H1 (cell line): ENCODE measurements around the gene FHAD1. TPM values are rescaled to one million over a fixed set of nuclear protein-coding genes. Genes with fewer than 3 reads are reported as not detected.

ENCODE experiments used
- CTCF ChIA-PET: fragments of 300-600 bp; sonication (Branson Sonifier 250); formaldehyde crosslinking; loops from one replicate; lab custom pipeline; 2021; ENCODE audit not compliant: partially characterized antibody; lab: Charles Lee
- POLR2A ChIA-PET: fragments of 300-600 bp; sonication (Branson Sonifier 250); formaldehyde crosslinking; loops from one replicate; lab custom pipeline; 2021; ENCODE audit warnings: inconsistent platforms; ENCODE audit not compliant: partially characterized antibody; lab: Charles Lee
- DNase-seq, 2 experiments: peaks; one replicate each; pipeline versions ENCODE4 v3.0.0 to v3.0.0-alpha.2; 2010 to 2022; ENCODE audit warnings: low spot score in 2 of 2, low read depth in 1 of 2, mixed read lengths in 1 of 2
- FAIRE-seq: peaks from 2 replicates; lab custom pipeline; 2011; peaks lifted over from hg19 to GRCh38; lab: Jason Lieb, UNC
- H2AFZ ChIP-seq: 2 replicates; pipeline ENCODE4 v1.8.1; 2012; ENCODE audit warnings: low read length, inconsistent platforms
- H2AK5ac ChIP-seq: 2 replicates; pipeline ENCODE4 v1.6.1; 2013; ENCODE audit warnings: low read depth, low read length
- H2BK120ac ChIP-seq: replicated peaks from 2 replicates; pipeline ENCODE3; 2013; ENCODE audit warnings: low read depth, low read length, inconsistent platforms
- H2BK12ac ChIP-seq: 2 replicates; pipeline ENCODE4 v1.6.1; 2013; ENCODE audit warnings: low read depth, low read length
- H2BK15ac ChIP-seq: 2 replicates; pipeline ENCODE4 v1.6.1; 2013; ENCODE audit warnings: low read length
- H2BK20ac ChIP-seq: 2 replicates; pipeline ENCODE4 v1.6.1; 2013; ENCODE audit warnings: low read length
- H2BK5ac ChIP-seq: 2 replicates; pipeline ENCODE4 v1.6.1; 2013; ENCODE audit warnings: low read depth, low read length
- H3K14ac ChIP-seq: 2 replicates; pipeline ENCODE4 v1.6.1; 2013; ENCODE audit warnings: inconsistent platforms; ENCODE audit not compliant: insufficient read length
- H3K18ac ChIP-seq: 2 replicates; pipeline ENCODE4 v1.6.1; 2013; ENCODE audit warnings: low read length; ENCODE audit errors: extremely low read depth
- H3K23ac ChIP-seq: 2 replicates; pipeline ENCODE4 v1.6.1; 2013; ENCODE audit warnings: inconsistent platforms; ENCODE audit not compliant: insufficient read length
- H3K23me2 ChIP-seq: 2 replicates; pipeline ENCODE4 v1.6.1; 2013; ENCODE audit warnings: low read depth, low read length
- H3K27ac ChIP-seq: 2 replicates; pipeline ENCODE4 v1.6.1; 2011; ENCODE audit warnings: low read depth, low read length, inconsistent platforms
- H3K27me3 ChIP-seq, 4 experiments: replicated peaks in 1 of 4; 1 replicate in 1 of 4; 2 replicates in 3 of 4; pipeline versions ENCODE4 v1.6.1 to v1.8.1; 2011 to 2013; ENCODE audit warnings: low read length in 3 of 4, mild to moderate bottlenecking in 3 of 4, inconsistent platforms in 2 of 4, mixed read lengths in 2 of 4, moderate library complexity in 1 of 4; ENCODE audit not compliant: control insufficient read depth in 3 of 4, insufficient read depth in 3 of 4; ENCODE audit errors: extremely low read depth in 1 of 4
- H3K36me3 ChIP-seq, 4 experiments: 2 replicates each; pipeline versions ENCODE4 v1.6.1 to v1.8.1; 2011 to 2013; ENCODE audit warnings: mild to moderate bottlenecking in 4 of 4, low read length in 3 of 4, moderate library complexity in 2 of 4, control low read depth in 1 of 4, inconsistent platforms in 1 of 4; ENCODE audit not compliant: insufficient read depth in 4 of 4, control insufficient read depth in 2 of 4
- H3K4ac ChIP-seq: replicated peaks from 2 replicates; pipeline ENCODE3; 2013; ENCODE audit warnings: low read length, low read depth, mixed read lengths, inconsistent platforms; ENCODE audit not compliant: insufficient read length
- H3K4me1 ChIP-seq, 4 experiments: replicated peaks in 1 of 4; 1 replicate in 1 of 4; 2 replicates in 3 of 4; pipeline versions ENCODE4 v1.6.1 to v1.8.1; 2011 to 2013; ENCODE audit warnings: low read length in 3 of 4, inconsistent platforms in 2 of 4, mixed read lengths in 1 of 4; ENCODE audit not compliant: insufficient read depth in 4 of 4, control insufficient read depth in 3 of 4
- H3K4me2 ChIP-seq, 2 experiments: 2 replicates each; pipeline versions ENCODE4 v1.6.1 to v1.8.1; 2011 to 2013; ENCODE audit warnings: low read depth in 2 of 2, low read length in 2 of 2, control low read depth in 1 of 2, inconsistent platforms in 1 of 2, mild to moderate bottlenecking in 1 of 2; ENCODE audit not compliant: insufficient read depth in 1 of 2
- H3K4me3 ChIP-seq, 4 experiments: fragments of 200-600, 300-600 bp in 1 of 4; sonication (generic), shearing (Covaris generic), sonication (Bioruptor Twin) in 1 of 4; 2 replicates each; pipeline versions ENCODE4 v1.5.1 to v1.8.1; 2011 to 2016; ENCODE audit warnings: low read length in 4 of 4, low read depth in 3 of 4, control low read depth in 2 of 4, inconsistent platforms in 2 of 4, mild to moderate bottlenecking in 2 of 4, mixed read lengths in 1 of 4, moderate library complexity in 1 of 4; ENCODE audit not compliant: insufficient read depth in 2 of 4; ENCODE audit errors: extremely low read depth in 1 of 4
- H3K56ac ChIP-seq: replicated peaks from 2 replicates; pipeline ENCODE3; 2013; ENCODE audit warnings: low read depth, mild to moderate bottlenecking, mixed read lengths, low read length, inconsistent platforms; ENCODE audit not compliant: insufficient read length
- H3K79me1 ChIP-seq: 2 replicates; pipeline ENCODE4 v1.6.1; 2013; ENCODE audit warnings: low read depth, low read length, control low read depth
- H3K79me2 ChIP-seq, 2 experiments: 2 replicates each; pipeline versions ENCODE4 v1.6.1 to v1.8.1; 2012 to 2013; ENCODE audit warnings: low read length in 2 of 2, mild to moderate bottlenecking in 2 of 2, inconsistent platforms in 1 of 2; ENCODE audit not compliant: insufficient read depth in 2 of 2, control insufficient read depth in 1 of 2
- H3K9ac ChIP-seq, 4 experiments: replicated peaks in 1 of 4; 1 replicate in 1 of 4; 2 replicates in 3 of 4; pipeline versions ENCODE4 v1.6.1 to v1.8.1; 2011 to 2013; ENCODE audit warnings: low read depth in 3 of 4, low read length in 3 of 4, control low read depth in 2 of 4, mild to moderate bottlenecking in 2 of 4, moderate library complexity in 2 of 4, inconsistent platforms in 1 of 4; ENCODE audit errors: extremely low read depth in 1 of 4
- H3K9me3 ChIP-seq, 2 experiments: 2 replicates each; pipeline versions ENCODE4 v1.6.1 to v1.8.1; 2012 to 2013; ENCODE audit warnings: mild to moderate bottlenecking in 2 of 2, moderate library complexity in 2 of 2, control low read depth in 1 of 2, inconsistent platforms in 1 of 2, low read depth in 1 of 2, low read length in 1 of 2, mixed read lengths in 1 of 2; ENCODE audit not compliant: insufficient read depth in 2 of 2
- H4K20me1 ChIP-seq, 2 experiments: replicated peaks in 1 of 2; 2 replicates each; pipeline versions ENCODE3 to v1.8.1; 2011 to 2013; ENCODE audit warnings: inconsistent platforms in 2 of 2, low read length in 2 of 2, mild to moderate bottlenecking in 1 of 2; ENCODE audit not compliant: insufficient read depth in 2 of 2, control insufficient read depth in 1 of 2
- H4K5ac ChIP-seq: 2 replicates; pipeline ENCODE4 v1.6.1; 2013; ENCODE audit warnings: low read length, low read depth, mixed read lengths, inconsistent platforms; ENCODE audit not compliant: insufficient read length
- H4K8ac ChIP-seq: 2 replicates; pipeline ENCODE4 v1.8.0; 2013; ENCODE audit warnings: mild to moderate bottlenecking, moderate library complexity, low read length, inconsistent platforms; ENCODE audit not compliant: insufficient read depth; ENCODE audit errors: extremely low read depth
- H4K91ac ChIP-seq: replicated peaks from 2 replicates; pipeline ENCODE3; 2013; ENCODE audit warnings: low read length, mixed read lengths, inconsistent platforms; ENCODE audit not compliant: insufficient read length
- CBX5 ChIP-seq: fragments of 300-800, 300-1000 bp; sonication (generic); IDR thresholded peaks from 2 replicates; pipeline ENCODE4 v1.7.1; 2016; ENCODE audit warnings: antibody characterized with exemption, low read length, low read depth
- NRF1 ChIP-seq: IDR thresholded peaks from 2 replicates; pipeline ENCODE4 v1.6.1; 2011; ENCODE audit warnings: mild to moderate bottlenecking, low read depth, low read length, improper control_type of control experiment
- SAP30 ChIP-seq: fragments of 300-600 bp; sonication (generic); IDR thresholded peaks from 2 replicates; pipeline ENCODE4 v1.7.1; 2012; ENCODE audit warnings: low read length, moderate library complexity, mild to moderate bottlenecking, inconsistent platforms; ENCODE audit not compliant: insufficient read depth, insufficient replicate concordance
- TEAD4 ChIP-seq: IDR thresholded peaks from 2 replicates; pipeline ENCODE4 v1.6.1; 2012; ENCODE audit warnings: low read depth, low read length, inconsistent platforms, mixed read lengths
- WGBS, 2 experiments: shearing (Covaris generic) in 1 of 2; methylation state at CpG; one replicate each; pipeline versions ENCODE4 v1.1.6 to v1.1.7; 2013 to 2015; ENCODE audit warnings: low lambda C conversion rate in 2 of 2, mixed read lengths in 2 of 2, inconsistent platforms in 1 of 2, low coverage in 1 of 2, missing lambda C conversion rate in 1 of 2; ENCODE audit not compliant: insufficient replicate concordance in 2 of 2, insufficient coverage in 1 of 2, insufficient read length in 1 of 2; ENCODE audit errors: extremely low coverage in 1 of 2, missing lambda C conversion rate in 1 of 2; 5-methylcytosine and 5-hydroxymethylcytosine counted together
- polyA plus RNA-seq, 7 experiments: library from polyadenylated mRNA; depleted of rRNA in 3 of 7; stranded (reverse) in 5 of 7; unstranded in 2 of 7; fragments of >200 nt in 5 of 7; fragments of 200-250 nt in 2 of 7; gene quantifications; 1 replicate in 5 of 7; 2 replicates in 1 of 7; 4 replicates in 1 of 7; pipeline versions ENCODE4 v1.2.1 to v1.2.3, GENCODE V29; 2011 to 2013; ENCODE audit warnings: missing spikeins in 2 of 7, mixed read lengths in 2 of 7
- total RNA-seq: library from RNA; stranded (reverse); fragmentation: NEBNext Ultra II Directional; extraction: Animal tissue kit (Norgen Biotek cat#: 25700); gene quantifications from 2 replicates; pipeline ENCODE4 v1.2.1, GENCODE V29; 2021

The FHAD1 gene
- total and polyA plus RNA-seq, 2 of the 8 experiments (the other 6 are each of a cell fraction or from before 2014, with no cell fraction given) = 0.39 to 0.69 TPM

GRCh38 chr1:15424981-15425380 is 178.0 kb downstream of the FHAD1 start:
- no peak overlapping the region for H3K4me3 ChIP-seq
- H4K5ac ChIP-seq = no peak overlapping the region
- no peak overlapping the region for H3K27ac ChIP-seq
- no peaks in the 10 kb centered on the region; a peak in 1 of 7 replicates for H3K27me3 ChIP-seq
- no peak overlapping the region for H4K8ac ChIP-seq
- DNase-seq = no peak
- no peak overlapping the region for H2BK20ac ChIP-seq
- H3K14ac ChIP-seq = no peak overlapping the region
- peaks cover 0 to 7% (median 3%) of the 10 kb centered on the region in 4 experiments; a peak in 3 of 7 replicates for H3K4me1 ChIP-seq
- no peak overlapping the region for H2AFZ ChIP-seq
- ChIA-PET CTCF (interaction anchor here (0.7 to 16.9 kb wide), 7 partner anchors 9 to 696 kb away, joined by 3 to 170 read pairs (median 4); no protein-coding TSS in a partner anchor), POLR2A (interaction anchor here (0.5 kb wide), 1 partner anchor 99 kb away, joined by 4 read pairs; the partner anchor contains the start of gene CASP9)
- H2AK5ac ChIP-seq = no peak overlapping the region
- H3K79me2 ChIP-seq = no peaks in the 10 kb centered on the region
- H3K56ac ChIP-seq = no peak overlapping the region
- FAIRE-seq = no peak
- H3K23me2 ChIP-seq = no peaks in the 10 kb centered on the region
- H4K20me1 ChIP-seq = peaks cover 3 to 5% of the 10 kb centered on the region in 2 experiments
- H2BK5ac ChIP-seq = no peak overlapping the region
- H3K79me1 ChIP-seq = no peaks in the 10 kb centered on the region
- H2BK120ac ChIP-seq = no peak overlapping the region
- H3K36me3 ChIP-seq = no peaks in the 10 kb centered on the region; a peak in 2 of 8 replicates
- H3K23ac ChIP-seq = no peak overlapping the region
- no peak overlapping the region for H3K4me2 ChIP-seq
- H3K9ac ChIP-seq = no peak overlapping the region
- 83% methylated on average over 5 of the region's 5 CpGs; no CpG with 5 or more reads in 1 of the 2 experiments for WGBS, 2 experiments
- H3K18ac ChIP-seq = no peak overlapping the region
- H3K9me3 ChIP-seq = no peaks in the 10 kb centered on the region
- no peak overlapping the region for H2BK12ac ChIP-seq
- H4K91ac ChIP-seq = no peak overlapping the region
- no peak overlapping the region for H2BK15ac ChIP-seq
- H3K4ac ChIP-seq = no peak overlapping the region
- TF ChIP-seq CBX5 (no peak), TEAD4 (no peak), SAP30 (no peak), NRF1 (no peak)
